Urinary bladder (tissue), 4 donors: ENCODE measurements around the gene PTPRA. TPM values are rescaled to one million over a fixed set of nuclear protein-coding genes. Genes with fewer than 3 reads are reported as not detected.

Experiments used
- DNase-seq: peaks from one replicate; pipeline ENCODE4 v3.0.0-alpha.2; 2015; ENCODE audit errors: extremely low spot score
- H3K27ac ChIP-seq: one replicate; pipeline ENCODE4 v1.5.1; 2013; ENCODE audit warnings: low read depth, mild to moderate bottlenecking, moderate library complexity
- H3K36me3 ChIP-seq: one replicate; pipeline ENCODE4 v1.6.1; 2013; ENCODE audit warnings: mild to moderate bottlenecking, moderate library complexity; ENCODE audit not compliant: insufficient read depth
- H3K4me1 ChIP-seq: one replicate; pipeline ENCODE4 v1.6.1; 2013; ENCODE audit warnings: mild to moderate bottlenecking, moderate library complexity; ENCODE audit not compliant: insufficient read depth
- H3K4me3 ChIP-seq: one replicate; pipeline ENCODE4 v1.5.1; 2013; ENCODE audit warnings: low read depth, low read length
- WGBS: extraction: QIAGEN DNeasy Blood & Tissue Kit; methylation state at CpG from one replicate; pipeline ENCODE4 v1.1.7; 2013; 5-methylcytosine and 5-hydroxymethylcytosine counted together
- polyA plus RNA-seq: library from polyadenylated mRNA; stranded (reverse); fragments of 200-250 nt; gene quantifications from one replicate; pipeline ENCODE4 v1.2.3, GENCODE V29; 2013
- total RNA-seq: library from RNA; depleted of rRNA; stranded (reverse); fragments of >200 nt; gene quantifications from one replicate; pipeline ENCODE4 v1.2.3, GENCODE V29; 2014
- donor health status: healthy with polysubstance abuse.
- donor health status: healthy.

PTPRA gene
- total and polyA plus RNA-seq, 2 donors, result 52.6 to 139 TPM

DNA sequence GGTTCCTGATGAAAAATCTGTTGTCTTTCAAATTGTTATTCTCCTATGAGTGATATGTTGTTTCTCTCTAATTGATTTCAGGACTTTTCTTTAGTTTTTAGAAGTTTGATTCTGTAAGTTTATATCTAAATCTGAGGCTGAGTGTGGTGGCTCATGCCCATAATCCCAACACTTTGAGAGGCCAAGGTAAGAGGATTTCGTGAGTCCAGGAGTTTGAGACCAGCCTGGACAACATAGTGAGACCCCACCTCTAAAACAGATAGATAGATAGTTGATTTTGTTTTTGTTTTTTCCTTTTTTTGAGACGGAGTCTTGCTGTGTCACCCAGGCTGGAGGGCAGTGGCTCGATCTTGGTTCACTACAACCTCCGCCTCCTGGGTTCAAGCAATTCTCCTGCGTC lies 64.6 kb downstream of the PTPRA start:
- no peak for DNase-seq
- 89% methylated on average over 5 of the region's 5 CpGs for WGBS
- Histone ChIP-seq H3K36me3 (no peaks in the 10 kb centered on the region), H3K4me1 (no peaks in the 10 kb centered on the region), H3K27ac (no peak overlapping the region), H3K4me3 (no peak overlapping the region)

DNA sequence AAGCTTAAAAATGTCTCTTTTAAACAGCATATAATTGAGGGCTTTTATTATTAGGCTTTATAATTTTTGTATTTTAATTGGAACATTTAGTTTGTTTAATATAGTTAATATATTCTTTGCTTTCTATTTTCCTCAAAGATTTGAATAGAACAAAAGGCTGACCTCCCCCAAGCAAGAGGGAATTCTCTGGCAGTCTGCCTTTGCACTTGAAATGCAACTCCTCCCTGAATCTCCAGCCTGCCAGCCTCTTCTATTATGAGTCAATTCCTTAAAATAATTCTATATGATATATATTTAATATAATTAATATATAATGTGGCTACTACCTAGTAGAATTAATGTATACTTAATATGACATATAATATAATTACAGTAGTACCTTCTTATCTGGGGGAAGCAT lies 69.2 kb downstream of the PTPRA start:
- H3K36me3 ChIP-seq, result no peaks in the 10 kb centered on the region
- DNase-seq, result no peak

GRCh38 chr20:2946988-2947961 lies 74.0 kb downstream of the PTPRA start:
- no peaks in the 10 kb centered on the region for H3K4me1 ChIP-seq
- H3K27ac ChIP-seq, result no peak overlapping the region
- no peak for DNase-seq
- WGBS, result 57% methylated on average over 5 of the region's 5 CpGs
- no peaks in the 10 kb centered on the region for H3K36me3 ChIP-seq
- H3K4me3 ChIP-seq, result no peak overlapping the region

More for the DNA sequence above, 69.2 kb downstream of the PTPRA start:
- Histone ChIP-seq H3K27ac (no peak overlapping the region), H3K4me1 (no peaks in the 10 kb centered on the region), H3K4me3 (no peak overlapping the region)

DNA sequence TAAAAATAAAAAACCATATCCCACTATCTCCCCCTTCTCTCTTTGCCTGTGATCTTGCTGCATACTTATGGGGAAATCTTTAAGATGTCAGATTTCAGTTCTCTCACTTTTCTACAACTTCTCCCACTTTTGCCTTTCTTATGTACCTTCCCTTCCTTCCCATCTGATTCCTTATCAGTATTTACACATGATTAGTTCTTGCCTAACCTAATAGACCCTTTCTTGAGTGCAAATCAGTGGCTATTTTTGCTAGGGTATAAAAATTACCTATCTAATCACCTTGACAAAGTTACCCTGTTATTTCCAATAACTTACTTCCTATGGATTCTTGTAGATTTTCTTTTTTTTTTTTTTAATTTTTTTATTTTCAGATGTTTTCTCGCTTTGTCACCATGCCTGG lies 75.7 kb downstream of the PTPRA start:
- H3K4me1 ChIP-seq, result no peaks in the 10 kb centered on the region
- 98% methylated on average over 1 of the region's 1 CpG for WGBS
- DNase-seq, result no peak
- peaks cover 1% of the 10 kb centered on the region for H3K36me3 ChIP-seq
- H3K27ac ChIP-seq, result no peak overlapping the region
- H3K4me3 ChIP-seq, result no peak overlapping the region

DNA sequence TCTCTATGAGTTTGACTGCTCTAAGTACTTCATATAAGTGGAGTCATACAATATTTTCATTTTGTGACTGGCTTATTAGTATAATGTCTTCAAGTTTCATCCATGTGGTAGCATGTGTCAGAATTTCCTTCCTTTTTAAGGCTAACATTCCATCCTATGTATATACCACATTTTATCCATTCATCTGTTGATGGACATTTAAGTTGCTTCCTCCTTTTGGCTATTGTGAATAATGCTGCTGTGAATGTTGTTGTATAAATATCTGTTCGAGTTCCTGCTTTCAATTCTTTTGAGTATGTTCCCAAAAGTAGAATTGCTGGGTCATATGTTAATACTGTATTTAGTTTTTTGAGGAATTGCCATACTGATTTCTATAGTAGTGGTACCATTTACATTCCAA lies 79.5 kb downstream of the PTPRA start:
- no peaks in the 10 kb centered on the region for H3K4me1 ChIP-seq
- WGBS, result 85% methylated on average over 1 of the region's 1 CpG

DNA sequence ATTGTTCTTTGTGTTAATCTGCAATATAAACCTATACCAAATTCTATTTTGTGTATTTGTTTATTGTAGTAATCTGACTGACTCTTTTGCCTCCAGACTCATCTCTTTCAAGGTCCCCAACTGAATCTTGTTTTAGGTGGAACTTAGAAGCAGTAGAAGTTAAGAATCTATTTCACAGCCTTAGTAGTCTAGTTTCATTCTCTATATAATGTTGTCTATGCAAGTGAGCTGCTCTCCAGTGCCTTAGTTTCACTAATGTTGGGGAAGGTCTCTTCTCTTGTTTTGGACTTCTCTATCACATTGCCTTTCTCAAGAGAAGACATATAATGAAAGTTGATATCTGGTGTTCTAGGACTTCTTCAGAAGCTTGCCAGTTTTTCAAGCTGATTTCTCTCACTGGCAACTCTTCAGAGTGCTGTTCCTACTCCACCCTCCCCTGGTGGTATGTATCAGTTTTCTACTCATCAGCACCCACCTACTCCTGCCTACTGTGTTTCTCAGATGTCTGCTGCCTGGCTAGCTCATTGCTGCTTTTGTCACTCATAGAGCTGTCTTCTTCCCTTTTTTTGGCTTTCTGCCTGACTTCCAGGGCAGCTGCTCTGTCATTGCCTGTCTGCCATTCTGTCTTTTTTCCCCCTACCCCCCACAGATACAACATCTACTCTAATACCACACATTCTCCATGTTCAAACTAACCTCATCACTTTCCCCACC lies 82.1 kb downstream of the PTPRA start:
- H3K4me1 ChIP-seq, result no peaks in the 10 kb centered on the region
- no peak overlapping the region for H3K27ac ChIP-seq
- DNase-seq, result no peak
- peaks cover 1% of the 10 kb centered on the region for H3K36me3 ChIP-seq
- no peak overlapping the region for H3K4me3 ChIP-seq

More for the DNA sequence above, 79.5 kb downstream of the PTPRA start:
- H3K27ac ChIP-seq, result no peak overlapping the region
- no peak overlapping the region for H3K4me3 ChIP-seq
- DNase-seq, result no peak
- H3K36me3 ChIP-seq, result peaks cover 1% of the 10 kb centered on the region

DNA sequence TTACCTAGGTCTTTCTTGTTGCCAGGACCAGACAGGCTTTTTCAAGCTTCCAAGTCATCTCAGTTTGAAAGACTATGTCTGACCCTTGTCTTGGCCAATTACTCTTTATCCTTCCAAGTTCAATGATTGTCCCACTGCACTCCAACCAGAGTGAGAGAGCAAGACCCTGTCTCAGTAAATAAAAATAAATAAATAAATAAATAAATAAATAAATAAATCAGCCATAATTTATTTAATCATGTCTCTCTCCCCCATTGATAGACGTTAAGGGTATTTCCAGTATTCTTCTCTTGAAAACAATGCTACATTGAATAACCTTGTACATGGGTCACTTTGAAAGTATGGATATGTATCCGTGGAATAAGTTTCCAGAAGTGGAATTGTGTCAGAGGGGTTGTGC lies 83.2 kb downstream of the PTPRA start:
- WGBS, result 94% methylated on average over 2 of the region's 2 CpGs
- H3K4me1 ChIP-seq, result no peaks in the 10 kb centered on the region
- DNase-seq, result no peak

GRCh38 chr20:2967841-2968240 lies 94.6 kb downstream of the PTPRA start:
- H3K27ac ChIP-seq, result no peak overlapping the region
- H3K36me3 ChIP-seq, result peaks cover 5% of the 10 kb centered on the region
- H3K4me1 ChIP-seq, result no peaks in the 10 kb centered on the region
- DNase-seq, result no peak
- 90% methylated on average over 3 of the region's 3 CpGs for whole genome bisulfite sequencing
- H3K4me3 ChIP-seq, result no peak overlapping the region

More for the DNA sequence above, 83.2 kb downstream of the PTPRA start:
- Histone ChIP-seq H3K36me3 (peaks cover 1% of the 10 kb centered on the region), H3K4me3 (no peak overlapping the region), H3K27ac (no peak overlapping the region)

DNA sequence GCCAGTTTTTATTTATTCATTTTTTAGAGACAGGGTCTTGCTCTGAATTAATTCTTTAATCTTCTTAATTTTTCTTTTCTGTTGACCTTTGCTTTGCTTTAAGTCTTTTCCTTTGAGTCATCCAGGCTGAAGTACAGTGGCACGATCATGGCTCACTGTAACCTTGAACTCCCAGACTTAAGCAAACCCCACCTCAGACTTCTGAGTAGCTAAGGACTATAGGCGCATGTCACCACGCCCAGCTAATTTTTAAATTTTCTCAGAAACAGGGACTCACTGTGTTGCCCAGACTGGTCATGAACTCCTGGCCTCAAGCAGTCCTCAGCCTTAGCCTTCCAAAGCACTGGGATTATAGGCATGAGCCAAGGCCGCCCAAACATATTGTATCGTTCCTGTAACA lies 98.8 kb downstream of the PTPRA start:
- Histone ChIP-seq H3K27ac (no peak overlapping the region), H3K36me3 (no peaks in the 10 kb centered on the region), H3K4me1 (no peaks in the 10 kb centered on the region), H3K4me3 (no peak overlapping the region)
- WGBS, result 91% methylated on average over 5 of the region's 5 CpGs
- no peak for DNase-seq

GRCh38 chr20:2973574-2973973 lies 100.3 kb downstream of the PTPRA start:
- 96% methylated on average over 3 of the region's 3 CpGs for WGBS
- Histone ChIP-seq H3K4me1 (no peaks in the 10 kb centered on the region), H3K36me3 (no peaks in the 10 kb centered on the region), H3K4me3 (no peak overlapping the region), H3K27ac (no peak overlapping the region)
- no peak for DNase-seq

DNA sequence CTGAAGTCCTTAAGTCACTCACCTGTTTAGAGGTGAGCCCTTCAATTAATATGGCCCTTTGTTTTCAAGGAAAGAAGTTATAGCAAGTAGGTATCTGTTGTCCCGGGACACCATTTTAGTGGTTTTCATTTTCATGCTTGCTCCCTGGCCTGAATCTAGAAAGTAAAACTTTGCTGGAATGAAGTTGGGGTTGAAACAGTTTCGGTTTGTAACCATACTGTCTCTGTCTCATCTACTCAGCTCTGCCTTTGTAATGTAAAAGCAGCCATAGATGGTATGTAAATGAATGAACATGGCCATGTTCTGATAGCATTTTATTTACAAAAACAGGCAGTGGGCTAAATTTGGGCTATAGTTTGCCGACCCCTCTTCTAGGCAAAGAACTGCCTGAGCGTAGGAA lies 105.2 kb downstream of the PTPRA start:
- Histone ChIP-seq H3K36me3 (no peaks in the 10 kb centered on the region), H3K4me3 (no peak overlapping the region), H3K4me1 (no peaks in the 10 kb centered on the region), H3K27ac (no peak overlapping the region)
- WGBS, result 83% methylated on average over 4 of the region's 4 CpGs
- DNase-seq, result no peak

GRCh38 chr20:2981646-2982045 lies 108.4 kb downstream of the PTPRA start:
- no peak for DNase-seq
- Histone ChIP-seq H3K36me3 (no peaks in the 10 kb centered on the region), H3K27ac (no peak overlapping the region), H3K4me1 (no peaks in the 10 kb centered on the region), H3K4me3 (no peak overlapping the region)
- 92% methylated on average over 3 of the region's 3 CpGs for WGBS

GRCh38 chr20:2983508-2983907 lies 110.2 kb downstream of the PTPRA start:
- Histone ChIP-seq H3K4me1 (no peaks in the 10 kb centered on the region), H3K4me3 (no peak overlapping the region), H3K27ac (no peak overlapping the region), H3K36me3 (peaks cover 2% of the 10 kb centered on the region)
- no peak for DNase-seq

DNA sequence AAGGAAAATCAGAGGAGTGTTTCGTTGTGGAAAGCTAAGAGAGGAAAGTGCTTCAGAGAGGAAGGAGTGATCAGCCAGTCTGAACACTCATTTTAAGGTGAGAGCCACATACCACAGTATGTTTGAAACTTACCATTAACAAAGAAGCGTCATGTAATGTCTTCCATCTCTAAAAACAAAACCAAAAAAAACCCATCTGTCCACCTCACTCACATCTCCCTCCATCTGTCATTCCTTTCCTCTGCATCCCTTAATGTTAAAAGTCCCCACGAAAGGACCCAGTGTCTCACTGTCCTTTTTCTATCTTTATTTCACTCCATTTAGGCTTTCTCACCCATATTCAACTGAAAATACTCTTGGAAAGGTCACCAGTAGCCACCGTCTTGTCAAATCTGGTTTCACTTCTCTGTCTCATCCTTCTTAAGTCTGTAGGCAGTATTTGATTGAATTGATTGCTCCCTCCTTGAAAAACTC lies 110.8 kb downstream of the PTPRA start:
- WGBS, result 84% methylated on average over 4 of the region's 4 CpGs
- no peak for DNase-seq
- no peak overlapping the region for H3K27ac ChIP-seq

More for the DNA sequence above, 110.8 kb downstream of the PTPRA start:
- Histone ChIP-seq H3K4me1 (no peaks in the 10 kb centered on the region), H3K36me3 (peaks cover 2% of the 10 kb centered on the region), H3K4me3 (no peak overlapping the region)
